Fibroblast of skin of right biceps (primary cell): ENCODE measurements around the gene RTN4.
"Not testable (repeated sequence)": the region's sequence is repeated elsewhere in the genome, so short reads cannot be mapped to it uniquely, and the experiment has no call there.

ENCODE experiments used
- DNase-seq: peaks from one replicate; pipeline ENCODE4 v3.0.0-alpha.2; 2013

RTN4 gene

DNA sequence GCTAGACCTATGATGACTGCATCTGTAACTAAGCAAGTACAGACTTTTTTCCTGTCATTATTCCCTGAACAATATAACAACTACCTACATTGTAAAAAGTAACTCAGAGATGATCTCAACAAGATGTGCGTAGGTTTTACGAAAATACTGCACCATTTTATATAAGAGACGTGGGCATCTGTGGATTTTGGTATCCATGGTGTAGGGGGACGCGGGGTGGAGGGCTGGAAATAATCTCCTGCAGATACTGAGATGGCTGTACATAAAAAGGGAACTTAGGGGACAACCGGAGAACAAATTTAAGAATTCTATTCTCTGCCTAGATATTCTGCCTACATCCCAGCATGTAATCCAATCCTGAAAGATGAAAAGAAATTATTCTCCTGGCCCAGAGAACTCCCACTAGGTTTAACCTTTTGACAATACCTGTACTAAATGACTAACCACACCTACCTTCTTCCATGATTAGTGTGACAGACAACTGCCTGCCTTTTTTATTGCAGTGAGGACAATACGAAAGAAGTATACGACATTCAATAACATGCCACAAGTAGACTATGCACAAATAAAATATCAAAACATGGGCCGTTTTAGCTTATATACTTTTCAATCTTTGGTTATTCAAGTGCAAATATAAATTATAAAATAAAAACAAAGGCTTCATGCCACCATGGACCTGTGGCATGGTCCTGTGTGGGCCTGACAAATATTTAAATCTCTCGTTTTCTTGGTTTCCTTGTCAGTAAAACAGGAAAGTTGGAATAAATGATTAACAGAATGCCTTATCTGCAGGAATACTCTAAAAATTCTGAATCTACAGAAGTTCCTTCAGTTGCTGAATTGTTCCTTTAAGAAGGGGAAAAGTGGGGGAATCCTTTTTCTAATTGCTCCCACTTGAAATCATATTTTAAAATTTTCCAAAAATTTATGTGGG, 46.3 kb downstream of the RTN4 start:
- DNase-seq = no peak

- peak; percentile 63 for DNase-seq
Measured at GRCh38 chr2:55001716-55002115, 48.5 kb downstream of the RTN4 start.

DNA sequence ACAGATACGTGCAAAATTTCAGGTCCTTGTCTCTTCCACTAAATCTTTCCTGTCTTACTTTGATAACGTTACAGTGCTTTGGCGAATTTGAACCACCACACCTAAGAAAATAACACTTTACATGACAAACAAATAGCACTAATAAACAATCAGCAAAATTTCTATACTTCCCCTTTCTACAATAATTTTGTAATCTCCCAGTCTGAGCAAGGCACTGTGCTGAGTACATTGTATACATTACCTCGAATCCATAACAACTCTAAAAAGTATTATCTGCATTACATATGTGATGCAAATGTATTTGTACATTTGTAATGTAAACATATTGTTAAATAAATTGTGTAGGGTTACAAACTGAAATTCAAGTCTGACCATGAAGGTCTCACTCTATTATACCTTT, 49.9 kb downstream of the RTN4 start:
- DNase-seq = no peak

DNA sequence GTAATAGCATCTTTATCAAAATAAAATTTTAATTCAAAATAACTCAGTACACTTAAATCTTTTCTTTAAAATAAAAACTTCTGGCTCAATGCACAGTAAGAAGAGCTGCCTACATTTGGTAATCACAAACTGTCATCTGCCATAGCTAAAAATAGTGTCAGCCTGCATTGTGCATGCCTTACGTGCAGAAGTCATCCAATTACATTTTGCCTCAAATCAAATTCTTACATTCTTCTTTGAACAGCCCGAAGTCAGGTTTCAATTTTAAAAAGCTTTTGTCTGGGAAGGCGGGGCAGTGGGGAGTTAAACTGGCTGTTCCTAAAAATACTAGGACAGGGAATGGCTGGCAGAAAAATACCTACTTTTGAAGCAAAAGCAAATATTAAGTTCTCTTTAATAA, 51.1 kb downstream of the RTN4 start:
- DNase-seq = peak; percentile 87

- DNase-seq = no peak
Measured at GRCh38 chr2:54997826-54998225, 52.4 kb downstream of the RTN4 start.

DNA sequence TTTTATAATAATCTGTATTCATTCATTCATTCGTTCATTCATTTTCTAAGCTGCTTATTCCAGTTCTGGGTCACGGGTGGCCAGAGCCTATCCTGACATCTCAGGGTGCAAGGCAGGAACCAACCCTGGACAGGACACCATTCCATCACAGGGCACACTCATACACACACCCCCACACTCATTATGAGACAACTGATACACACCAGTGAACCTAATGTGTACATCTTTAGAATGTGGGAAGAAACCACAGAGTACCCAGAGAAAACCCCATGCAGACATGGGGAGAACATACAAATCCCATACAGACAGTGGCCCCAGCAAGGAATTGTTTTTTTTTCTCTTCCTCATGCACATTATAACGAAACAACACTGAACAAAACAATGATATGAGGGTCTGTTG, 54.7 kb downstream of the RTN4 start:
- DNase-seq = no peak

- DNase-seq = not testable (repeated sequence)
Measured at GRCh38 chr2:54990694-54991093, 59.6 kb downstream of the RTN4 start.

- no peak for DNase-seq
Measured at GRCh38 chr2:54988612-54989011, 61.6 kb downstream of the RTN4 start.

DNA sequence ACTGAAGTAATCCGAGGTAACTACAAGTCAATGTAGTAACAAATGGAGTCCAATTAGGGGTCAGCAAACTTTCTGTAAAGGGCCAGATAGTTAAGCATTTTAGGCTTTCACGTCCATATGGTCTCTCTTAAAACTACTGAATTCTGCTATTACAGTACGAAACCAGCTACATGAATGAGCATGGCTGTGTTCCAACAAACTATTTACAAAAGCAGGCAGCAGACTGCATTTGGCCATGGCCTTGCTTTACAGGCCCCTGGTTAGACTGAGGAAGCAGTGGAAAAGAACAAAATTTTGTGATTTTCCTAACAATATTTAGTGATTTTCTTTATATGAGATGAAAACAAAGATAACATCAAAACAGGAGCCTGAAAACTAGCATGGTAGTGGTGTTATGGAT, 64.0 kb downstream of the RTN4 start:
- no peak for DNase-seq

- peak; percentile 41 for DNase-seq
Measured at GRCh38 chr2:54984476-54984875, 65.8 kb downstream of the RTN4 start.

GRCh38 chr2:54983345-54984220, 66.7 kb downstream of the RTN4 start:
- DNase-seq = peak; percentile 70

DNA sequence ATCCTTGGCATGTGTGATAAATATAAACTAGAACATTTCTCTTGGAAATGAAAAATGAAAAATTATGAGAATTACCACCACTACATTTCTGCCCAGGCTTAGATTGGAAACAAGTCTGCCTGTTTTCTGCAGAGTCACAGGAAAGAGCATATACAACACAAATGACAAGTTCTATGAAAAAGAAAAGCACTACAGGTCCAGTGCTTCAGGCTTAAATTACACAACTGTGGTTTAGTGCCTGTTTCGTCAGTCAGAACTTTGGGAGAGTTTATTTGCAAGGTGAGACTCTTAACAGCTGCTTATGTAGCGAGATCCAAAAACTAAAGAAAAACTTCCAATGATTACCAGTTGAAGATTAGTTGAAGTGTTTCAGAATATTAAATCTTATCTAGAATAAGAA, 68.9 kb downstream of the RTN4 start:
- DNase-seq = no peak

DNA sequence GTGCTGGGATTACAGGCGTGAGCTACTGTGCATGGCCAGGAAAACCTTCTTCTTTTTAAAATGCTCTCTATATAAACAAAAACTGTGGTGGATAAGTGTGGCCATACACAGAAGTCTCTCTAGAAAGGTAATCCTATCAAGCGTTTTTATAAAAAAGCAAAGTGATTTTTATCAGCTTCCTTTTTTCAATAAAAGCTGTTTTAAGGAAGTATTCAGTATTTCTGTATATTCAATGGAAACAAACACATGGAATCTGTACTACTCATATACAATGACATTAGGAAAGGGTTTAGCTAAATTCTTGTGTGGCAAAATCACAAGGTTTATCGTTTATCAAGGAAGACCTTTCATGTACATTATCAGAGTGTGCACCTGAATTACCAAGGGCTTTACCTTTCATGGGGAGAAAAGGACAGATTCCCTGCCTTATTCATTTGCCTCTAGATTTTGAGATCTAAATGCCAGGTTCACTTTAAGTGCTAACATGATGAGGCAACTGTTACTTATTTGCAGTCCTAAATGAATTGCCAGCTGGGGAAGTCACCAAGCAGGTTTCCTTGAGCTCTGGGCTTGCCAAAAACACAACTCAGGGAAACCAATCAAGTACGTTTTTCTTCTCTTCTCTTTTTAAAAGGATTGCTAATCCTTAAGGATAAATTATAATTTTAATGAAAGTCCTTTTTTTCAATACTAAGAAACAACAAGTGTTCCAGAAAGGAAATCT, 70.8 kb downstream of the RTN4 start:
- no peak for DNase-seq

GRCh38 chr2:54977149-54977548, 73.1 kb downstream of the RTN4 start:
- no peak for DNase-seq

GRCh38 chr2:54975598-54976492, 74.4 kb downstream of the RTN4 start:
- DNase-seq = no peak

- no peak for DNase-seq
Measured at GRCh38 chr2:54975175-54975574, 75.1 kb downstream of the RTN4 start.

GRCh38 chr2:54969940-54970338, 80.3 kb downstream of the RTN4 start:
- DNase-seq = no peak

GRCh38 chr2:54969295-54969939, 80.8 kb downstream of the RTN4 start:
- no peak for DNase-seq

GRCh38 chr2:54968561-54969218, 81.6 kb downstream of the RTN4 start:
- DNase-seq = no peak

- no peak for DNase-seq
Measured at GRCh38 chr2:54967759-54968365, 82.4 kb downstream of the RTN4 start.

GRCh38 chr2:54967269-54967668, 83.0 kb downstream of the RTN4 start:
- no peak for DNase-seq
